Vagina (tissue), 2 donors: ENCODE data around the gene PI4KA.

Experiments used
- CTCF ChIP-seq, 3 experiments: fragments of 450-650 bp in 2 of 3; fragments of 200-600 bp in 1 of 3; sonication (generic) in 1 of 3; IDR thresholded peaks; one replicate each; pipeline ENCODE4 v1.5.1; 2017 to 2019; ENCODE audit warnings: antibody characterized with exemption in 3 of 3, mild to moderate bottlenecking in 2 of 3, moderate library complexity in 2 of 3
- POLR2A ChIP-seq, 2 donors: fragments of 450-650 bp; IDR thresholded peaks; one replicate each; pipeline ENCODE4 v1.6.1; 2017; ENCODE audit warnings: antibody characterized with exemption in 2 of 2, mild to moderate bottlenecking in 2 of 2, moderate library complexity in 2 of 2
- POLR2AphosphoS5 ChIP-seq, 2 donors: sonication (generic); formaldehyde crosslinking; IDR thresholded peaks; one replicate each; pipeline ENCODE4 v1.9.0; 2017; ENCODE audit warnings: antibody characterized with exemption in 2 of 2, mild to moderate bottlenecking in 2 of 2, low read depth in 1 of 2; ENCODE audit not compliant: insufficient read depth in 1 of 2

- TF ChIP-seq CTCF (IDR thresholded peaks at IDR 0.05) (no peak), POLR2A (IDR thresholded peaks at IDR 0.05) (no peak), POLR2AphosphoS5 (IDR thresholded peaks at IDR 0.05; ENCODE audit: insufficient read depth in 1 of 2, low read depth in 1 of 2) (no peak)
Observed at GRCh38 chr22:20810645-20811044, 48.0 kb downstream of the PI4KA start.
